OCI-LY3 (cell line): ENCODE results near the gene DNPH1.

ENCODE experiments used
- H2AFZ ChIP-seq: fragments of 200-600, 300-600 bp; shearing (Covaris generic); 2 replicates; pipeline ENCODE4 v1.6.0; 2014; ENCODE audit warnings: antibody characterized with exemption, low read depth, low read length
- H3K27ac ChIP-seq: fragments of 200-600, 300-600 bp; sonication (generic); 2 replicates; pipeline ENCODE4 v1.5.1; 2014; ENCODE audit warnings: mild to moderate bottlenecking, low read length, moderate library complexity, mixed read lengths
- H3K27me3 ChIP-seq: fragments of 200-600, 300-600 bp; sonication (generic); 2 replicates; pipeline ENCODE4 v1.6.1; 2014; ENCODE audit warnings: low read depth, low read length, mixed read lengths
- H3K36me3 ChIP-seq: fragments of 200-600, 300-600 bp; sonication (generic); replicated peaks from 2 replicates; pipeline ENCODE3; 2014; ENCODE audit warnings: low read depth, low read length, mixed read lengths
- H3K4me1 ChIP-seq: fragments of 300-600, 200-600 bp; sonication (generic); 2 replicates; pipeline ENCODE4 v1.6.1; 2014; ENCODE audit warnings: low read length, mixed read lengths
- H3K4me2 ChIP-seq: fragments of 200-600, 300-600 bp; sonication (generic); 2 replicates; pipeline ENCODE4 v1.6.1; 2014; ENCODE audit warnings: low read length, mixed read lengths
- H3K4me3 ChIP-seq: fragments of 300-600, 200-600 bp; sonication (generic); 2 replicates; pipeline ENCODE4 v1.5.1; 2014; ENCODE audit warnings: antibody characterized with exemption, mild to moderate bottlenecking, low read length, moderate library complexity
- H3K79me2 ChIP-seq: fragments of 300-600, 200-600 bp; shearing (Covaris generic); 2 replicates; pipeline ENCODE4 v1.6.1; 2014; ENCODE audit warnings: mild to moderate bottlenecking, low read length, mixed read lengths
- H3K9ac ChIP-seq: fragments of 300-600, 200-600 bp; shearing (Covaris generic); 2 replicates; pipeline ENCODE4 v1.6.0; 2014; ENCODE audit warnings: mild to moderate bottlenecking, low read length, moderate library complexity
- H3K9me3 ChIP-seq: fragments of 200-600, 300-600 bp; shearing (Covaris generic); 2 replicates; pipeline ENCODE4 v1.6.1; 2014; ENCODE audit warnings: low read length, mixed read lengths; ENCODE audit not compliant: insufficient read depth
- H4K20me1 ChIP-seq: fragments of 200-600, 300-600 bp; sonication (generic); 2 replicates; pipeline ENCODE4 v1.6.1; 2016; ENCODE audit warnings: low read length, mixed read lengths; ENCODE audit not compliant: insufficient read depth
- EZH2phosphoT487 ChIP-seq: fragments of 200-600 bp; shearing (Covaris generic); IDR thresholded peaks from 2 replicates; pipeline ENCODE4 v1.6.1; 2018; ENCODE audit warnings: antibody characterized with exemption, mixed run types, low read depth
- TF ChIP-seq, protein P1 (sequence below): fragments of 200-600, 300-600 bp; sonication (generic); IDR thresholded peaks from 2 replicates; pipeline ENCODE4 v1.5.1; 2014; ENCODE audit warnings: antibody characterized with exemption, low read length, low read depth

Gene DNPH1

DNA sequence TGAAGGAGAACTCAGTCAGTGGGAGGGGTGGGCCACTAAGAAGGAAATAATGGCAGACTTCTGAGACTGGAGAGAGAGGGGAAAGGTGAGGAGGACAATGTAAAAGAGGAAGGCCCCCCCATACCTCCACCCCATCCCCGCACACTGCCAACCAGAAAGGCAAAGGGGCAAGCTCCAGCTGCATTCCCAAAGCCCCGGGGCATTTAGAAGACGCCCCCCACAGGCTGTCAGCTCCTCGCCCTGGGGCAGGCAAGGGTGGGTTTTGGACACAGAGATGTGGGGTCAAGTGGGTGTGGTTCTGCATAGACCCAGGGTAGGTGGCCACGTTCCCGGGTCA is 48.0 kb upstream of the DNPH1 start:
- TF ChIP-seq, protein P1, sequence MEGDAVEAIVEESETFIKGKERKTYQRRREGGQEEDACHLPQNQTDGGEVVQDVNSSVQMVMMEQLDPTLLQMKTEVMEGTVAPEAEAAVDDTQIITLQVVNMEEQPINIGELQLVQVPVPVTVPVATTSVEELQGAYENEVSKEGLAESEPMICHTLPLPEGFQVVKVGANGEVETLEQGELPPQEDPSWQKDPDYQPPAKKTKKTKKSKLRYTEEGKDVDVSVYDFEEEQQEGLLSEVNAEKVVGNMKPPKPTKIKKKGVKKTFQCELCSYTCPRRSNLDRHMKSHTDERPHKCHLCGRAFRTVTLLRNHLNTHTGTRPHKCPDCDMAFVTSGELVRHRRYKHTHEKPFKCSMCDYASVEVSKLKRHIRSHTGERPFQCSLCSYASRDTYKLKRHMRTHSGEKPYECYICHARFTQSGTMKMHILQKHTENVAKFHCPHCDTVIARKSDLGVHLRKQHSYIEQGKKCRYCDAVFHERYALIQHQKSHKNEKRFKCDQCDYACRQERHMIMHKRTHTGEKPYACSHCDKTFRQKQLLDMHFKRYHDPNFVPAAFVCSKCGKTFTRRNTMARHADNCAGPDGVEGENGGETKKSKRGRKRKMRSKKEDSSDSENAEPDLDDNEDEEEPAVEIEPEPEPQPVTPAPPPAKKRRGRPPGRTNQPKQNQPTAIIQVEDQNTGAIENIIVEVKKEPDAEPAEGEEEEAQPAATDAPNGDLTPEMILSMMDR, result no peak
- TF ChIP-seq EZH2phosphoT487, result no peak
- Histone ChIP-seq H3K4me2 (no peak overlapping the region), H3K27me3 (peaks cover 20% of the 10 kb centered on the region; the same call in 1 of the 2 replicates), H3K36me3 (no peaks in the 10 kb centered on the region), H3K27ac (no peak overlapping the region), H3K4me3 (no peak overlapping the region), H4K20me1 (no peaks in the 10 kb centered on the region), H3K79me2 (no peaks in the 10 kb centered on the region), H3K9ac (no peak overlapping the region), H2AFZ (no peak overlapping the region), H3K9me3 (no peaks in the 10 kb centered on the region), H3K4me1 (peaks cover 9% of the 10 kb centered on the region)

DNA sequence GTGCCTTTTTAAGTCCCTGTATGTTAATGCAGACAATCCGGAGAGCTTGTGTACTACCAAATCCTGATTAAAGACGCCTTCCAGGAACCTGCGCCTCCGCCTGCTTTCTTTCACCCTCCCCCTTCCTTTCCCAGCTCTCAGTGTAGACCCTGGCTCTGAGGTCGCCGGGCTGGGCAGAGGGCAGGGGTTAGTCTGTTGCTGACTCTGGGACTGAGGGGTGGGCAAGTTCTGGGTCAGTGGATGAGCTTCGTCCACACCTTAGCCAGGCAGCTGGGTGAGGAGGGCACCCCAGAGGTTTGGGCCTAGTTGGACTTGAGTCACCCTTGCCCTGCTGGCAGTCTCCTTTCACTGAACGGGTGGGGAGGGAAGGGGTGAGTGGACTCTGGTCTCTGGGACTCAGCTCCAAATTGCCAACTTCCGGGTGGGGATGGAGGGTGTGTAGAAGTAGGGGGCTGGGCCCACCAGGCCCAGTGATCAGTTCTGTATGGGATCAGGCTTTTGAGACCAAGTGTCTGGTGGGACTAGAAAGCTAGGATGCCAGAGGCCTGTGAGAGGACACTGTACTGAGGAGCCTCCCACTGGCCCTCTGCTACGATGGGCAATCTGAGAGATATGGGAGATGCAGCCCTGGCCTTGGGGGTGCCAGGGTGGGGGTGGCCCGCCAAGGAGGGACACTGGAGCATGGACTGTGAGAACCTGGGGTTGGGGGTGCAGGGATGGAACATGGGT is 47.5 kb upstream of the DNPH1 start:
- Histone ChIP-seq H3K4me2 (peak overlapping the region; percentile 74), H3K27ac (no peak overlapping the region), H3K36me3 (no peaks in the 10 kb centered on the region), H3K9me3 (no peaks in the 10 kb centered on the region), H4K20me1 (no peaks in the 10 kb centered on the region), H2AFZ (no peak overlapping the region), H3K4me1 (peaks cover 12% of the 10 kb centered on the region), H3K79me2 (no peaks in the 10 kb centered on the region), H3K4me3 (peak overlapping the region; percentile 69), H3K9ac (peak overlapping the region; percentile 9; the same call in 1 of the 2 replicates), H3K27me3 (peaks cover 15% of the 10 kb centered on the region; the same call in 1 of the 2 replicates)
- no peak for TF ChIP-seq EZH2phosphoT487
- TF ChIP-seq, protein P1, result no peak

DNA sequence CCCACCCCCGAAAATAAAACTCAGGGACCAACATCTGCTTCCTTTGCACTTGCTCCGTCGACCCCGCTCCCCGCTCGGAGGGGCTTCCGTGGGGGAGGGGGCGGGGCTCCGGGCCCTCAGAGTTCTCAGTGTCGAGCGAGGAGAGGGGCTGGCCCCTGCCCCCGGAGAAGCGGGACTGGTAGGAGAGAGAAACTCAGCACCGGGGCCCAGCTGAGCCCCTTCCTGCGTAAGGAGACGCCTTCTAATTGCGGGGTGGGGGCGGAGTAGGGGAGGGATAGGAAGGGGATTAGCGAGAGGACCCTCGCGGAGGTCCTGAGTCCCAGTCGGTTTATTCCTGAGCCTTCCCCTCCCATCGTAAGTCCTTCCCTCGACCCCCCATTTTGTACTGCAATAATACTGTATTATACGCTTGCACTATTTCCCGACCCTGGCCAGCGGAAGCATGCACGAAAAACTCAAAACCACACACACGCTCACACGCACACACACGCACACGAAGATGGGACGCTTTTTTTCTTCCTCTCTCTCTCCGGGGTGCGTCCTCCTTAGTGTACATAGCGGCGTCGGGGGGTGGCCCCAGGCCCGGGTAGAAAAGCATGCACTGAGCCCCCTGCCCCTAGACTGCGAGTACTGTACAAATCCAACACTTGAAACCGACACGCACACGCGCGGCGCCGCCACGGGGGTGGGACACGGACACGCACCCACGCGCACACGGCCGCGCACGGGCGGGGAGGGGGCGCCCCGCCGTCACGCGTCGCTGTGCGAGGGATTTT is 46.7 kb upstream of the DNPH1 start:
- H3K4me1 ChIP-seq, result peaks cover 20% of the 10 kb centered on the region
- H3K9me3 ChIP-seq, result no peaks in the 10 kb centered on the region
- H3K27me3 ChIP-seq, result peaks cover 15% of the 10 kb centered on the region; the same call in 1 of the 2 replicates
- no peaks in the 10 kb centered on the region for H3K79me2 ChIP-seq
- no peaks in the 10 kb centered on the region for H3K36me3 ChIP-seq
- no peaks in the 10 kb centered on the region for H4K20me1 ChIP-seq
- no peak overlapping the region for H3K27ac ChIP-seq
- peak overlapping the region; percentile 74 for H3K4me2 ChIP-seq
- peak overlapping the region; percentile 51 for H2AFZ ChIP-seq
- H3K4me3 ChIP-seq, result peak overlapping the region; percentile 69
- H3K9ac ChIP-seq, result peak overlapping the region; percentile 9
- no peak for TF ChIP-seq EZH2phosphoT487
- TF ChIP-seq, protein P1, result no peak

DNA sequence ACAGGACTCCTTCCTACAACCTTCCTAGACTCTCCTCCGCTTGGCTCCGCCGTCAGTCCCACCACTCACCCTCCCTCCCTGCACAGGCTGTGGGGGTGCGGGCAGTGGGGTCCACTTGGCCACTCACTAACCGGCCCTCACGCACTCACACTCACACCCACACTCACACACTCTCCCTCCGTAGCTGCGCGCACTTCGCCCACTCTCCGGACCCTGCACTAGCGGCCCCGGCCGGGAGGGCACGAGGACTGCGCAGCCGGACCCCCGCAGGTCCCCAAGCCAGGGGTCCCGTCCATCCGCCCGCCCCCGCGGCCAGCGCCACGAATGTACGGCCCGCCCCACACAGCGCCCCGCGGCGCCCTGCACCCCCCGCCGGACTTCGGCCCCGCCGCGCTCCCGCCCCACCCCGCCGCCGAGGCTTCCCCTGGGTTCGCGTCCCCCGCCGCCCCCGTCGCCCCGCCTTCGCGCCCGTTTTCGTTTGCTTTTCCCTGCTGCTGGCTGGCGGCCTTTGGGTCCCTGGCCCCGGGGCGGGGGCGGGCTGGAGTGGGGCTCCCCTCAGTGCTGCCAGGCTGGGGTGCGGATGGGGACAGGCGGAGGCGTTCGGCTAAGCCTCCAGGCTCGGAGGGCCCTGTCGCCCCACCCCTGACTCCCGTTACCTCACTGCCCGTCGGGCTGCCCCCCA is 45.8 kb upstream of the DNPH1 start:
- TF ChIP-seq EZH2phosphoT487, result no peak
- TF ChIP-seq, protein P1, result no peak
- Histone ChIP-seq H3K27me3 (peaks cover 9% of the 10 kb centered on the region; the same call in 1 of the 2 replicates), H3K9ac (no peak overlapping the region), H3K4me1 (peaks cover 29% of the 10 kb centered on the region), H3K4me3 (no peak overlapping the region), H2AFZ (no peak overlapping the region), H3K27ac (no peak overlapping the region), H3K9me3 (no peaks in the 10 kb centered on the region), H3K4me2 (no peak overlapping the region), H4K20me1 (no peaks in the 10 kb centered on the region), H3K79me2 (no peaks in the 10 kb centered on the region), H3K36me3 (no peaks in the 10 kb centered on the region)
